Liver (tissue), 9 donors: ENCODE data around the gene NKX3-2. TPM values are rescaled to one million over a fixed set of nuclear protein-coding genes. Genes with fewer than 3 reads are reported as not detected.

Experiments
- DNase-seq: peaks from one replicate; pipeline ENCODE4 v3.0.0-alpha.2; 2017; ENCODE audit warnings: low spot score
- H3K27ac ChIP-seq, 2 donors: one replicate each; pipeline ENCODE4 v1.7.0; 2013; ENCODE audit warnings: inconsistent platforms in 2 of 2, low read length in 2 of 2, control low read depth in 1 of 2, low read depth in 1 of 2, mild to moderate bottlenecking in 1 of 2
- H3K27me3 ChIP-seq, 4 donors: one replicate each; pipeline versions ENCODE4 v1.6.1 to v1.7.0; 2013; ENCODE audit warnings: low read length in 3 of 4, inconsistent platforms in 1 of 4, mild to moderate bottlenecking in 1 of 4, moderate library complexity in 1 of 4; ENCODE audit not compliant: control insufficient read depth in 4 of 4, insufficient read depth in 4 of 4
- H3K36me3 ChIP-seq, 4 donors: one replicate each; pipeline versions ENCODE4 v1.6.1 to v1.7.0; 2013; ENCODE audit warnings: low read length in 3 of 4, mild to moderate bottlenecking in 3 of 4, low read depth in 1 of 4, moderate library complexity in 1 of 4; ENCODE audit not compliant: control insufficient read depth in 4 of 4, insufficient read depth in 3 of 4
- H3K4me1 ChIP-seq, 4 donors: one replicate each; pipeline versions ENCODE4 v1.6.1 to v1.7.0; 2013; ENCODE audit warnings: low read length in 3 of 4, mild to moderate bottlenecking in 3 of 4, moderate library complexity in 1 of 4; ENCODE audit not compliant: control insufficient read depth in 4 of 4, insufficient read depth in 4 of 4
- H3K4me3 ChIP-seq, 3 donors: one replicate each; pipeline versions ENCODE4 v1.6.1 to v1.7.0; 2013; ENCODE audit warnings: low read length in 3 of 3, control low read depth in 1 of 3, low read depth in 1 of 3, mild to moderate bottlenecking in 1 of 3
- H3K9ac ChIP-seq, 2 donors: one replicate each; pipeline ENCODE4 v1.7.0; 2013; ENCODE audit warnings: low read length in 2 of 2, mild to moderate bottlenecking in 2 of 2, moderate library complexity in 2 of 2, control low read depth in 1 of 2, low read depth in 1 of 2
- H3K9me3 ChIP-seq, 4 donors: one replicate each; pipeline versions ENCODE4 v1.6.1 to v1.7.0; 2013; ENCODE audit warnings: low read length in 3 of 4; ENCODE audit not compliant: control insufficient read depth in 4 of 4
- ATF3 ChIP-seq: IDR thresholded peaks from 2 replicates; pipeline ENCODE4 v1.6.1; 2016; ENCODE audit warnings: antibody characterized with exemption
- EGR1 ChIP-seq, 2 donors: IDR thresholded peaks; 2 replicates each; pipeline ENCODE4 v1.6.1; 2016 to 2018; ENCODE audit warnings: antibody characterized with exemption in 2 of 2, low read depth in 2 of 2
- FOXA1 ChIP-seq: IDR thresholded peaks from 2 replicates; pipeline ENCODE4 v1.6.1; 2016; ENCODE audit warnings: antibody characterized with exemption
- FOXA2 ChIP-seq: IDR thresholded peaks from 2 replicates; pipeline ENCODE4 v1.6.1; 2016; ENCODE audit warnings: antibody characterized with exemption
- GABPA ChIP-seq, 2 donors: IDR thresholded peaks in 1 of 2; conservative IDR thresholded peaks in 1 of 2; 2 replicates each; pipeline ENCODE4 v1.6.1; 2016; ENCODE audit warnings: antibody characterized with exemption in 2 of 2, mild to moderate bottlenecking in 1 of 2, moderate library complexity in 1 of 2
- HNF4A ChIP-seq, 2 donors: conservative IDR thresholded peaks; 2 replicates each; pipeline ENCODE4 v1.6.1; 2016; ENCODE audit warnings: antibody characterized with exemption in 2 of 2, mild to moderate bottlenecking in 2 of 2
- HNF4G ChIP-seq: IDR thresholded peaks from 2 replicates; pipeline ENCODE4 v1.6.1; 2016; ENCODE audit warnings: antibody characterized with exemption
- JUND ChIP-seq, 2 donors: IDR thresholded peaks; 2 replicates each; pipeline ENCODE4 v1.6.1; 2016; ENCODE audit warnings: antibody characterized with exemption in 2 of 2
- MAX ChIP-seq: IDR thresholded peaks from 2 replicates; pipeline ENCODE4 v1.6.1; 2016; ENCODE audit warnings: antibody characterized with exemption
- RAD21 ChIP-seq, 2 donors: IDR thresholded peaks; 2 replicates each; pipeline ENCODE4 v1.6.1; 2016; ENCODE audit warnings: antibody characterized with exemption in 2 of 2, mild to moderate bottlenecking in 2 of 2
- REST ChIP-seq: IDR thresholded peaks from 2 replicates; pipeline ENCODE4 v1.6.1; 2016; ENCODE audit warnings: antibody characterized with exemption, mild to moderate bottlenecking
- RXRA ChIP-seq, 2 donors: IDR thresholded peaks; 2 replicates each; pipeline ENCODE4 v1.6.1; 2017 to 2018; ENCODE audit warnings: antibody characterized with exemption in 2 of 2, mild to moderate bottlenecking in 1 of 2
- SP1 ChIP-seq: IDR thresholded peaks from 2 replicates; pipeline ENCODE4 v1.6.1; 2018; ENCODE audit warnings: antibody characterized with exemption, mild to moderate bottlenecking
- TAF1 ChIP-seq: conservative IDR thresholded peaks from 2 replicates; pipeline ENCODE4 v1.6.1; 2016; ENCODE audit warnings: antibody characterized with exemption, mild to moderate bottlenecking
- YY1 ChIP-seq: IDR thresholded peaks from 2 replicates; pipeline ENCODE4 v1.6.1; 2016; ENCODE audit warnings: antibody characterized with exemption, mild to moderate bottlenecking
- WGBS: extraction: QIAGEN DNeasy Blood & Tissue Kit; methylation state at CpG from one replicate; pipeline ENCODE4 v1.1.7; 2013; 5-methylcytosine and 5-hydroxymethylcytosine counted together
- polyA plus RNA-seq, 2 donors: library from polyadenylated mRNA; stranded (reverse) in 1 of 2; unstranded in 1 of 2; fragments of 200-250 nt in 1 of 2; fragments of >200 nt in 1 of 2; fragmentation: Nextera tagmentation in 1 of 2; extraction: Ambion mirVana in 1 of 2; gene quantifications; one replicate each; pipeline versions ENCODE4 v1.2.1 to v1.2.3, GENCODE V29; 2013 to 2015
- total RNA-seq, 2 donors: library from RNA; depleted of rRNA; stranded (reverse); fragments of >200 nt; gene quantifications; one replicate each; pipeline ENCODE4 v1.2.3, GENCODE V29; 2014
- TF ChIP-seq, protein P1 (sequence below): IDR thresholded peaks from 2 replicates; pipeline ENCODE4 v1.6.1; 2016; ENCODE audit warnings: antibody characterized with exemption
- donor health status: healthy.
- donor health status: healthy.
- donor health status: healthy.
- donor health status: healthy.
- donor health status: healthy.

NKX3-2 gene
- total and polyA plus RNA-seq, 4 donors = not detected

GRCh38 chr4:13559413-13559812, 15.1 kb upstream of the NKX3-2 start:
- WGBS = 56% methylated on average over 2 of the region's 2 CpGs
- no peak overlapping the region for H3K4me3 ChIP-seq
- H3K4me1 ChIP-seq = no peaks in the 10 kb centered on the region
- H3K36me3 ChIP-seq = no peaks in the 10 kb centered on the region
- H3K27ac ChIP-seq = no peak overlapping the region
- DNase-seq = no peak
- H3K9ac ChIP-seq = no peak overlapping the region
- H3K9me3 ChIP-seq = no peaks in the 10 kb centered on the region
- no peak for TF ChIP-seq TAF1
- TF ChIP-seq HNF4G = no peak
- TF ChIP-seq MAX = no peak
- no peak for TF ChIP-seq REST
- TF ChIP-seq FOXA1 = no peak
- TF ChIP-seq SP1 = no peak
- no peak for TF ChIP-seq FOXA2
- no peak for TF ChIP-seq EGR1 (IDR thresholded peaks at IDR 0.05; ENCODE audit: low read depth in 2 of 2)
- no peak for TF ChIP-seq ATF3
- no peak for TF ChIP-seq YY1
- no peak for TF ChIP-seq HNF4A (conservative IDR thresholded peaks at IDR 0.05)
- TF ChIP-seq JUND (IDR thresholded peaks at IDR 0.05) = no peak
- no peak for TF ChIP-seq RAD21 (IDR thresholded peaks at IDR 0.05)
- H3K27me3 ChIP-seq = no peaks in the 10 kb centered on the region

DNA sequence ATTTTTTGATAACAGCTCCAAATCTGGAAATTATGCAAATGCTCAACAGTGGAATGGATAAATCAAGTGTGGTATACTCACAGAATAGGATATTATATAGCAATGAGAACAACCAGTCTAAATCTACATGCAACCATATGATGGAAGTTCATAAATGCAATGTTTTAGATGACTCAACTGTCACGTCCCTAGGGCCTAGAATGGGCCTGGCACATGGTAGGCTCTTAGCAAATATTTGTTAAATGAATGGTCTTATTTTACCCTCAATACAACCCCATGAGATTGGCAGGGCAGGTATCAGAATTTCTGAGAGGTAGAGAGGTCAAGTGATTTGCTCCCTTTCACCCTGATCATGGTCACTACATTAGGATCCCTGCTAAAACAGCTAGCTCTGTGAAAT, 14.6 kb upstream of the NKX3-2 start:
- Histone ChIP-seq H3K27ac (no peak overlapping the region), H3K4me1 (no peaks in the 10 kb centered on the region), H3K27me3 (peaks cover 0 to under 1% (median 0%) of the 10 kb centered on the region in 4 donors), H3K9me3 (no peaks in the 10 kb centered on the region), H3K9ac (no peak overlapping the region), H3K36me3 (no peaks in the 10 kb centered on the region), H3K4me3 (no peak overlapping the region)
- TF ChIP-seq YY1 = no peak
- TF ChIP-seq, protein P1, sequence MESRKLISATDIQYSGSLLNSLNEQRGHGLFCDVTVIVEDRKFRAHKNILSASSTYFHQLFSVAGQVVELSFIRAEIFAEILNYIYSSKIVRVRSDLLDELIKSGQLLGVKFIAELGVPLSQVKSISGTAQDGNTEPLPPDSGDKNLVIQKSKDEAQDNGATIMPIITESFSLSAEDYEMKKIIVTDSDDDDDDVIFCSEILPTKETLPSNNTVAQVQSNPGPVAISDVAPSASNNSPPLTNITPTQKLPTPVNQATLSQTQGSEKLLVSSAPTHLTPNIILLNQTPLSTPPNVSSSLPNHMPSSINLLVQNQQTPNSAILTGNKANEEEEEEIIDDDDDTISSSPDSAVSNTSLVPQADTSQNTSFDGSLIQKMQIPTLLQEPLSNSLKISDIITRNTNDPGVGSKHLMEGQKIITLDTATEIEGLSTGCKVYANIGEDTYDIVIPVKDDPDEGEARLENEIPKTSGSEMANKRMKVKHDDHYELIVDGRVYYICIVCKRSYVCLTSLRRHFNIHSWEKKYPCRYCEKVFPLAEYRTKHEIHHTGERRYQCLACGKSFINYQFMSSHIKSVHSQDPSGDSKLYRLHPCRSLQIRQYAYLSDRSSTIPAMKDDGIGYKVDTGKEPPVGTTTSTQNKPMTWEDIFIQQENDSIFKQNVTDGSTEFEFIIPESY = no peak
- TF ChIP-seq FOXA2 = no peak
- no peak for TF ChIP-seq GABPA (IDR thresholded peaks at IDR 0.05 in 1 of 2, conservative IDR thresholded peaks at IDR 0.05 in 1 of 2)
- no peak for TF ChIP-seq MAX
- TF ChIP-seq RXRA (IDR thresholded peaks at IDR 0.05) = no peak
- no peak for TF ChIP-seq REST
- no peak for TF ChIP-seq JUND (IDR thresholded peaks at IDR 0.05)
- no peak for TF ChIP-seq HNF4A (conservative IDR thresholded peaks at IDR 0.05)
- no peak for DNase-seq
- WGBS = 82% methylated on average over 1 of the region's 1 CpG
